ENCODE results near the gene CAMK2B. TPM values are rescaled to one million over a fixed set of nuclear protein-coding genes. Genes with fewer than 3 reads are reported as not detected.

Gene CAMK2B
- total RNA-seq, 2 experiments from 2014 or later: 0.97 to 1.9 TPM

DNA sequence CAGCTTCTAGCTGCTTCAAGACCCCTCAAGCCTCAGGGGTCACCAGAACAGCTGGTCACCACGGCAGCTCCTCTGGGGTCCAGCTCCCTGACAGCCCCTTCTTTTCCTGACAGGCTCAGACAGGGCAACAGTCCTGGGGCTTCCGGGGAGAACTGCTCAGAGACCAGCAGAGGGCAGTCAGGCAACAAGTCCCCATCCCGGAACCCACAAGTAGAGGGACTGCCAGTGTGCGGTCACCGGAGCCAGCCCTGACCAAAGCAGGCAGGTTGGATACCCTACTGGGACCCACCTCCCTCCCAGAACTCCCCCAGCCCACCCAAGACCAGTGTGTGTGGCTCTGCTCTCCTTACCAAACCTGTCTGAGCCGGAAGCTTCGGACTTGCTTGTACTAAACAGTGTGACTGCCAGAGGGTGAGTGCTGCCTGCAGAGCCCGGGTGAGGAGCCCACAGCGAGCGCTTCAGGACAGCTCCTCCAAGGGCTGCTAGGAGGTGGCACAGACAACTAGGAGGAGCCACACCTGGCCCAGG lies 84.3 kb downstream of the CAMK2B start:
- H3K4me3 Mint-ChIP-seq: no peak overlapping the region

DNA sequence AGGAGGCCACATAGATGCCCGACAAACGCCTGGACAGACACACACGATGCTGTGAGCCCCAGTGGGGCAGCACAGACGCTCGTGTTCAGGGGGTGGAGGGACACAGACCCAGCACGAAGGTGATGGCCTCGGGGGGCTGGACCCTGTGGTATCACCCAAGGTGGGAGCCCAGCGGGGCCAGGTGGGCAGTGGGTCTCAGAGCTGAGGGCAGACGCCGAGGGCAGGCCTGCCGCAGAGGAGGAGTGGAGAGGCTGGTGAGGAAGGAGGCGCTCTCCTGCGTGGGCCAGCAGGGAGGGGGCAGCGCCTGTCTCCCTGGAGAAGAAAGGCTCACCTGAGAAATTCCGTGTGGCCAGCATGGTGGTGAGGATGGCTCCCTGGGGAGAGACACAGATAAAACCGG lies 85.0 kb downstream of the CAMK2B start:
- H3K36me3 Mint-ChIP-seq (ENCODE audit: low read depth): no peaks in the 10 kb centered on the region
- DNase-seq: no peak
- CTCF ChIA-PET: interaction anchor here (0.6 to 2.8 kb wide), 34 partner anchors 11 to 326 kb away, joined by 3 to 28 read pairs (median 4); no protein-coding TSS in a partner anchor
- H3K27ac Mint-ChIP-seq: no peak overlapping the region
- intact Hi-C loops (cut with micrococcal nuclease): no loop called here
- H3K4me3 Mint-ChIP-seq: no peak overlapping the region
- TF ChIP-seq, protein P1, sequence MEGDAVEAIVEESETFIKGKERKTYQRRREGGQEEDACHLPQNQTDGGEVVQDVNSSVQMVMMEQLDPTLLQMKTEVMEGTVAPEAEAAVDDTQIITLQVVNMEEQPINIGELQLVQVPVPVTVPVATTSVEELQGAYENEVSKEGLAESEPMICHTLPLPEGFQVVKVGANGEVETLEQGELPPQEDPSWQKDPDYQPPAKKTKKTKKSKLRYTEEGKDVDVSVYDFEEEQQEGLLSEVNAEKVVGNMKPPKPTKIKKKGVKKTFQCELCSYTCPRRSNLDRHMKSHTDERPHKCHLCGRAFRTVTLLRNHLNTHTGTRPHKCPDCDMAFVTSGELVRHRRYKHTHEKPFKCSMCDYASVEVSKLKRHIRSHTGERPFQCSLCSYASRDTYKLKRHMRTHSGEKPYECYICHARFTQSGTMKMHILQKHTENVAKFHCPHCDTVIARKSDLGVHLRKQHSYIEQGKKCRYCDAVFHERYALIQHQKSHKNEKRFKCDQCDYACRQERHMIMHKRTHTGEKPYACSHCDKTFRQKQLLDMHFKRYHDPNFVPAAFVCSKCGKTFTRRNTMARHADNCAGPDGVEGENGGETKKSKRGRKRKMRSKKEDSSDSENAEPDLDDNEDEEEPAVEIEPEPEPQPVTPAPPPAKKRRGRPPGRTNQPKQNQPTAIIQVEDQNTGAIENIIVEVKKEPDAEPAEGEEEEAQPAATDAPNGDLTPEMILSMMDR (IDR thresholded peaks at IDR 0.05): no peak
- no peaks in the 10 kb centered on the region for H3K4me1 Mint-ChIP-seq (ENCODE audit: low read depth)
- no peaks in the 10 kb centered on the region for H3K9me3 Mint-ChIP-seq
- no peak for ATAC-seq
- POLR2A ChIA-PET: interaction anchor here (0.8 to 1.2 kb wide), 2 partner anchors 40 to 240 kb away, joined by 3 read pairs; partner anchors contain the start of gene YKT6
- no peaks in the 10 kb centered on the region for H3K27me3 Mint-ChIP-seq

More for the DNA sequence above, 84.3 kb downstream of the CAMK2B start:
- TF ChIP-seq, protein P1 (IDR thresholded peaks at IDR 0.05): peak; percentile 74
- ChIA-PET CTCF (interaction anchor here (0.6 to 2.8 kb wide), 37 partner anchors 10 to 325 kb away, joined by 3 to 28 read pairs (median 4); no protein-coding TSS in a partner anchor), POLR2A (interaction anchor here (0.8 to 1.2 kb wide), 3 partner anchors 32 to 239 kb away, joined by 3 read pairs; partner anchors contain the start of gene YKT6)
- Mint-ChIP-seq H3K27ac (no peak overlapping the region), H3K4me1 (ENCODE audit: low read depth) (no peaks in the 10 kb centered on the region), H3K9me3 (no peaks in the 10 kb centered on the region), H3K27me3 (no peaks in the 10 kb centered on the region), H3K36me3 (ENCODE audit: low read depth) (no peaks in the 10 kb centered on the region)
- intact Hi-C loops (cut with micrococcal nuclease): no loop called here
- DNase-seq (peak; percentile 77), ATAC-seq (peak; percentile 92)

DNA sequence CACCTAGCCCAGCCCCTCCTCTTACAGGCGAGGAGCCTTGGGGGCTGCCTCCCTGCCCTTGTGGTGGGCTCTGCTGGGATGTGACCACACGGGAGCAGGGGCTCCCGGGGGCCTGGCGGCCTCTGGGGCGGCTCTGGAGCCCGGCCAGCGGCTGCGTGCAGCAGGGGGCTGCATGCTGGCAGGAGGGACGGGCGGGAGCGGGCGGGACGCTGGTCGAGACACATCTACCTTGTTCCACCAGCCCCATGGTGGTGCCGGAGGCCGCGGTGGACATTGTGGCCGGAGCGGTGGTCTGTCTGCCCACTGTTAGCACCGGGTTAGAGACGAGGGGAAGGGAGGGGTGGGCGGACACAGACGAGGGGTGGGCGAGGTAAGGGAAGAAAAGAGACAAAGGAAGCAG lies 86.0 kb downstream of the CAMK2B start:
- Mint-ChIP-seq H3K27ac (no peak overlapping the region), H3K9me3 (no peaks in the 10 kb centered on the region), H3K4me3 (no peak overlapping the region), H3K36me3 (ENCODE audit: low read depth) (no peaks in the 10 kb centered on the region), H3K4me1 (ENCODE audit: low read depth) (no peaks in the 10 kb centered on the region), H3K27me3 (no peaks in the 10 kb centered on the region)
- no peak for ATAC-seq
- CTCF ChIA-PET: no interaction called here
- POLR2A ChIA-PET: no interaction called here
- intact Hi-C loops (cut with micrococcal nuclease): no loop called here
- TF ChIP-seq, protein P1 (IDR thresholded peaks at IDR 0.05): no peak
- DNase-seq: no peak

DNA sequence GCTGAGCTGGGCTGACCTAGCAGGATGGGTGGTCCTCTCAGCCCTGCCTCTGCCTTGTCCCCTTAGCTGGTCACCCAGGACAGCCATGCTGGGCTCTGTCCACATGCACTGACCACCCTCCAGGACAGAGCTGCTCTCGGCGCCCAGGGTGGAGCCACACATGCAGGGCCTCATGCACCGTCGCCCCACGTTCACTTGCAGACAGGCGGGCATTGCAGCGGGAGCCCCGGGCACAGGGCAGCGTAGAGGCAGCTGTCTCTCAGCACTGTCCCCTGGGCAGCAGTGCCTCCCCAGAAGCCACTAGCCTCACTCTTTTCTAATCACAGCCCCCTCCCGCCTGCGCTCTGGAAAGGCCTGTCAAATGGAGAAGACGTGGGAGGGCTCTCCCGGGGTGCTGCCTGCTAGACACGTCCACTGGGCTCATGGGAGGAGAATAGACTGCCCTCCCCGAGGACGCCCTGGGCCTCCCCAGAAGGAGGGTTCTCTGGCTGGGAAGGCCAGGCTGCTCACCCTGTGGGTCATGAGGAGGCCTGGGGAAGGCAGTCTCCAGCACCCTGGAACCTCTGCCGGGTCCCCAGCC lies 87.2 kb downstream of the CAMK2B start:
- no peaks in the 10 kb centered on the region for H3K36me3 Mint-ChIP-seq (ENCODE audit: low read depth)
- no peak for ATAC-seq
- H3K4me3 Mint-ChIP-seq: no peak overlapping the region
- no peaks in the 10 kb centered on the region for H3K4me1 Mint-ChIP-seq (ENCODE audit: low read depth)
- ChIA-PET POLR2A (interaction anchor here (0.6 kb wide), 2 partner anchors 19 to 31 kb away, joined by 3 read pairs; no protein-coding TSS in a partner anchor), CTCF (no interaction called here)
- TF ChIP-seq, protein P1 (IDR thresholded peaks at IDR 0.05): no peak
- DNase-seq: no peak
- no peak overlapping the region for H3K27ac Mint-ChIP-seq
- intact Hi-C loops (cut with micrococcal nuclease): no loop called here
- H3K27me3 Mint-ChIP-seq: no peaks in the 10 kb centered on the region
- no peaks in the 10 kb centered on the region for H3K9me3 Mint-ChIP-seq

DNA sequence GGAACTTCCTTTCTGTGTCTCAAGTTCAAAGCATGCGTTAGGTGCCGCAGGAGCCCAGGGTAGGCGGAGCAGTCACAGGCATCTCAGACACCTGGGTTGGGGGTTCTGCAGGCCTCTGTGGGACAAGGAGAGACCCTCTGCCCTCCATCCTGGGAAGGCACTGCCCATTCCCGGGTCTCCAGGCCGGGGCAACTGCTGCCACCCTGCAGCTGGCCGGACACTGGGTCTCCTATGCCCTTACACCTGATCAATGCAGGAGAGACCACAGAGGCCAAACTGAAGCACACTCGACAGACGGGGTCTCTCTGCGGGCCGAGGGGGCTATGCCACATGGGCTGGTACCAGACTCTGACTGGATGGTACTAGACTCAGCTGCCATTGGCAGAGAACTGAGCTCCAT lies 87.7 kb downstream of the CAMK2B start:
- no peaks in the 10 kb centered on the region for H3K36me3 Mint-ChIP-seq (ENCODE audit: low read depth)
- H3K27ac Mint-ChIP-seq: no peak overlapping the region
- POLR2A ChIA-PET: interaction anchor here (0.6 kb wide), 1 partner anchor 32 kb away, joined by 3 read pairs; no protein-coding TSS in a partner anchor
- intact Hi-C loops (cut with micrococcal nuclease): no loop called here
- no peaks in the 10 kb centered on the region for H3K9me3 Mint-ChIP-seq
- no peaks in the 10 kb centered on the region for H3K4me1 Mint-ChIP-seq (ENCODE audit: low read depth)
- no peak for ATAC-seq
- H3K4me3 Mint-ChIP-seq: no peak overlapping the region
- DNase-seq: no peak
- TF ChIP-seq, protein P1 (IDR thresholded peaks at IDR 0.05): no peak
- CTCF ChIA-PET: no interaction called here
- no peaks in the 10 kb centered on the region for H3K27me3 Mint-ChIP-seq

All from activated CD8-positive, alpha-beta T cell treated with anti-CD3 and anti-CD28 coated beads for 36 hours (primary cell).